Omental fat pad (tissue), 4 donors: Measurements from ENCODE around the gene CISH. TPM values are rescaled to one million over a fixed set of nuclear protein-coding genes. Genes with fewer than 3 reads are reported as not detected.

Experiments
- ATAC-seq: fragments of 150-250 bp; one replicate; pipeline ENCODE4 v1.9.1; 2016; ENCODE audit warnings: mild to moderate bottlenecking, moderate library complexity; ENCODE audit not compliant: low FRiP score
- DNase-seq: peaks from one replicate; pipeline ENCODE4 v3.0.0-alpha.2; 2019; ENCODE audit warnings: low spot score
- total RNA-seq, 4 donors: library from RNA; depleted of rRNA; stranded (reverse); fragments of >200 nt; gene quantifications; one replicate each; pipeline ENCODE4 v1.1.0, GENCODE V29; 2016
- TF ChIP-seq, protein P1 (sequence below), 3 donors: fragments of 450-650 bp; IDR thresholded peaks; one replicate each; pipeline ENCODE4 v1.5.1; 2016 to 2017; ENCODE audit warnings: antibody characterized with exemption in 3 of 3, mild to moderate bottlenecking in 3 of 3, moderate library complexity in 2 of 3

The CISH gene
- total RNA-seq, 4 donors from 2014 or later, result 10.4 to 27.9 (median 17.9) TPM

DNA sequence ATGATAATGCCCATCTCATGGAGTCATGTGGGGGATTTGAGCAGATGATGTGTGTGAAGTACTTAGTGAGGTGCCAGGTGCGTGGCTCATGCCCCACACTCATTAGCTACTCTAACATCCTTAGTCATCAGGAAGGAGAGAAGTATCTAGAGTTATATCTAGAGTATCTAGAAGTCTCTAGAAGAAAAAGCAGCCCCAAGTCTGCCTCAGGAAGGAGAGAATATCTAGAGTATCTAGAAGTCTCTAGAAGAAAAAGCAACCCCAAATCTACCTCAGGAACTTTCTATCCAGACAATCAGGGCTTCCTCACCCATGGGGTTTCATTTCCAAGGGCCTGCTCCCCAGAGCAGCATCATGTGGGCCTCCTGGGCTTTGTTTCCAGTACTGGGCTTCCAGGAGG lies 38.4 kb upstream of the CISH start:
- no peak for ATAC-seq
- no peak for DNase-seq
- TF ChIP-seq, protein P1, sequence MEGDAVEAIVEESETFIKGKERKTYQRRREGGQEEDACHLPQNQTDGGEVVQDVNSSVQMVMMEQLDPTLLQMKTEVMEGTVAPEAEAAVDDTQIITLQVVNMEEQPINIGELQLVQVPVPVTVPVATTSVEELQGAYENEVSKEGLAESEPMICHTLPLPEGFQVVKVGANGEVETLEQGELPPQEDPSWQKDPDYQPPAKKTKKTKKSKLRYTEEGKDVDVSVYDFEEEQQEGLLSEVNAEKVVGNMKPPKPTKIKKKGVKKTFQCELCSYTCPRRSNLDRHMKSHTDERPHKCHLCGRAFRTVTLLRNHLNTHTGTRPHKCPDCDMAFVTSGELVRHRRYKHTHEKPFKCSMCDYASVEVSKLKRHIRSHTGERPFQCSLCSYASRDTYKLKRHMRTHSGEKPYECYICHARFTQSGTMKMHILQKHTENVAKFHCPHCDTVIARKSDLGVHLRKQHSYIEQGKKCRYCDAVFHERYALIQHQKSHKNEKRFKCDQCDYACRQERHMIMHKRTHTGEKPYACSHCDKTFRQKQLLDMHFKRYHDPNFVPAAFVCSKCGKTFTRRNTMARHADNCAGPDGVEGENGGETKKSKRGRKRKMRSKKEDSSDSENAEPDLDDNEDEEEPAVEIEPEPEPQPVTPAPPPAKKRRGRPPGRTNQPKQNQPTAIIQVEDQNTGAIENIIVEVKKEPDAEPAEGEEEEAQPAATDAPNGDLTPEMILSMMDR (IDR thresholded peaks at IDR 0.05), result no peak

GRCh38 chr3:50649451-50649931 lies 37.9 kb upstream of the CISH start:
- ATAC-seq, result no peak
- TF ChIP-seq, protein P1 (IDR thresholded peaks at IDR 0.05), result no peak
- DNase-seq, result no peak

DNA sequence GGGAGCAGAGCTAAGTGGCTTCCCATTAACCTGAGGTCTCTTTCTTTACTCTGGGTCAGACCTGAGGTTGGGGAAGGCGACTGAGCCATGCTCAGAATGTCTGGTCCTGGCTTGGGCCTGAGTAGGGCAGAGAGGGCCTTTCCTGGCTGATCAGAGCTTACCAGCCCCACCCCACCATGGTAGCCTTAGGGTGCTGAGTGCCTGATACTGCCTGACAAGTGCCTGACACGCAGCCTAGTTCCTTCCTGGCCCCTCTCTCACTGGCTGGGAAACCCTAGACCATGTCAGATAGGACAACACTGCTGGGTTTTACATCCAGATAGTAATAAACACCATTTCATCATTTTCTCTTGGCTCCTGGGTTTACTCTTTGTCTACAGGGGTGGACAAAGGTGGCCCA lies 37.4 kb upstream of the CISH start:
- no peak for DNase-seq
- no peak for ATAC-seq
- TF ChIP-seq, protein P1 (IDR thresholded peaks at IDR 0.05), result no peak

DNA sequence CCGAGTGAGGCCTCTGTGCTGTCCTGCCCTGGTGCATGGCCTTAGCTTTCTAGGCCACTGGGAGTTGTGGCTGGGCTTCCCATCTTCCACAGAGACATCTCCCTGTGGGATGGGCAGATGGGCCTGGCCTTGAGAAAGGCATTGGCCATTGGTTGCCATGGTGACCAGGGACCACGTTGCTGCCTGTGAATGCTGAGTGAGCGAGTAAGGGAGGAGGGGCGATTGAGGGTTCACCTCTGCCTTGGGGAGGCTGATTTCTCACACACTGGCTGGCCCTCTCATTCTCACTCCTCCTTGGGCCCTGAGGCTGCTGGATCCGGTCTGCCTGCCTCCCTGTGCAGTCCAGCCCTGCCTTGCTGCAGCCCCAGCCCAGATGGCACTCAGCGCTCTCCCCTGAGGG lies 36.7 kb upstream of the CISH start:
- TF ChIP-seq, protein P1 (IDR thresholded peaks at IDR 0.05), result no peak
- DNase-seq, result no peak
- no peak for ATAC-seq

GRCh38 chr3:50645378-50645777 lies 33.8 kb upstream of the CISH start:
- no peak for DNase-seq
- TF ChIP-seq, protein P1 (IDR thresholded peaks at IDR 0.05), result no peak
- no peak for ATAC-seq

DNA sequence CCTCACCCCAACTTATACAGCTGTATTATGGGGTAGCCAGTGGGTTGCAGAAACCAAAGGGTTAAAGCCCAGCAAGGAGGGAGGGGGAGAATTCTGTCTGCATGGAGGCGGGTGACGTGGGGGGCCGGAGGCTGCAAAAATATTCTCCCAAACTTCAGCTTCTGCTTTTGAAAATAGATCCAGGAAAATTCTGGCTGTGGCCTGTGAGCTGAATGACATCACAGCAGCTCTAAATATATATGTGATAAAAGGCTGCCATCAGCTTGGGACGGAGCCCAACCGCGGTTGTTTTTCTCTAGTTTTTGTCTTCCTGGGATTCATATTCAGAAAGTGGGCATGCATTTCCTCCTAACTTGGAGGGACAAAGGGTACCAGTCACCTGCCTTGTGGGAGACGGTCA lies 33.0 kb upstream of the CISH start:
- ATAC-seq, result no peak
- TF ChIP-seq, protein P1 (IDR thresholded peaks at IDR 0.05), result no peak
- DNase-seq, result no peak

- DNase-seq (no peak), ATAC-seq (no peak)
- TF ChIP-seq, protein P1 (IDR thresholded peaks at IDR 0.05), result no peak
These were observed 30.8 kb upstream of the CISH start for GRCh38 chr3:50642382-50642781.
